Activated CD8-positive, alpha-beta memory T cell treated with anti-CD3 and anti-CD28 coated beads, Interleukin-2, amount 50 U/mL, for 1 hour (primary cell): ENCODE results near the gene IMMP2L.
A peak's percentile ranks its signal among the peaks of the same experiment; 100 is the strongest.
"Not testable (repeated sequence)": the region's sequence is repeated elsewhere in the genome, so short reads cannot be mapped to it uniquely, and the experiment has no call there.

ENCODE experiments used
- DNase-seq: peaks from one replicate; pipeline ENCODE4 v3.0.0-alpha.2; 2020; ENCODE audit errors: extremely low read depth

The IMMP2L gene

DNA sequence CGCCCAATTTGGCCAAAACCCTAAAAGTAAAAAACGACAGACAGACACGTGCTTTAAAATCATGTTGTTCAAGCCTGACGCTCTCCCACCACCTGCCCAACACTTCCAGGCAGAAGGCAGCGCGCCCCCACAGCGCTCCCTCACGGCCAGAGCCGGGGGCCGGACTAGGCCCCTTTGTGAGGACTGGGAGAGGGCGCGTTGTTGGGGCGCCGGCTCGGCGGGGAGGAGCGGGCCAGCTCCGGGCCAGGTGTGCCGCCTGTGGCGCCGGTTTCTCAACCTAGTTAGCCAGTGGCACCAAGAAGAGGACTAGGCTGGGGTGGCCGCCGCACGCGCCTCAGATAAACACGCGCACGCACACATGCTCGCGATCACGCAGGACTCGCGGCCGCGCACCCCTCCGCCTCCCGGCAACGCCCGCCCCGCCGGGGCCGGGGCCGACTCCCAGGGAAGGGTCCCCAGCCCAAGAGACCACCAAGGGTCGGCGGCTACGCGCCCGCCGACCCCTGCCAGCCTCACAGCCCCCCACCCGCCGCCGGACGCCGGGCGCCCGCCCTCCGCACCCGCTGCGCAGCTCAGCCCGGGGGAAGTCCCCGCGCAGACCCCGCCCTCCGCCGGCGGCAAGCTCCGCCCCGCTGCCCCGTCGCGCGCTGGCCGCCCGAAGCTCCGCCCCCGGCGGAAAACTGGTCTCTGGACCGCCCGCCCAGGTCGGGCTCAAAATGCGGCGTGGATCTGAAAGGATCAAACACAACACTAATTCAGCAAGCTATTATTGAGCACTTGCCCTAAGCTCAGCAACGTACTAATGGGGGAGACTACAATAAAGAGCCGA lies at the start of gene IMMP2L:
Gene IMMP2L (minus strand): TSS at position 589 of the 829 bp plus-strand sequence.
- DNase-seq: peak; percentile 55

DNA sequence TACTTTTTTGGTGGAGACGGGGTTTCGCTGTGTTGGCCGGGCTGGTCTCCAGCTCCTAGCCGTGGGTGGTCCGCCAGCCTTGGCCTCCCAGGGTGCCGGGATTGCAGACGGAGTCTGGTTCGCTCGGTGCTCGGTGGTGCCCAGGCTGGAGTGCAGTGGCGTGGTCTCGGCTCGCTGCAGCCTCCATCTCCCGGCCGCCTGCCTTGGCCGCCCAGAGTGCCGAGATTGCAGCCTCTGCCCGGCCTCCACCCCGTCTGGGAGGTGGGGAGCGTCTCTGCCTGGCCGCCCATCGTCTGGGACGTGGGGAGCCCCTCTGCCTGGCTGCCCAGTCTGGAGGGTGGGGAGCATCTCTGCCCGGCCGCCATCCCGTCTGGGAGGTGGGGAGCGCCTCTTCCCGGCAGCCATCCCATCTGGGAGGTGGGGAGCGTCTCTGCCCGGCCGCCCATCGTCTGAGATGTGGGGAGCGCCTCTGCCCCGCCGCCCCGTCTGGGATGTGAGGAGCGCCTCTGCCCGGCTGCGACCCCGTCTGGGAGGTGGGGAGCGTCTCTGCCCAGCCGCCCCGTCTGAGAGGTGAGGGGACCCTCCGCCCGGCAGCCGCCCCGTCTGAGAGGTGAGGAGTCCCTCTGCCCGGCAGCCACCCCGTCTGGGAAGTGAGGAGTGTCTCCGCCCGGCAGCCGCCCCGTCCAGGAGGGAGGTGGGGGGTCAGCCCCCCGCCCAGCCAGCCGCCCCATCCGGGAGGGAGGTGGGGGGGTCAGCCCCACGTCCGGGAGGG lies 47.4 kb upstream of the IMMP2L start:
- not testable (repeated sequence) for DNase-seq

DNA sequence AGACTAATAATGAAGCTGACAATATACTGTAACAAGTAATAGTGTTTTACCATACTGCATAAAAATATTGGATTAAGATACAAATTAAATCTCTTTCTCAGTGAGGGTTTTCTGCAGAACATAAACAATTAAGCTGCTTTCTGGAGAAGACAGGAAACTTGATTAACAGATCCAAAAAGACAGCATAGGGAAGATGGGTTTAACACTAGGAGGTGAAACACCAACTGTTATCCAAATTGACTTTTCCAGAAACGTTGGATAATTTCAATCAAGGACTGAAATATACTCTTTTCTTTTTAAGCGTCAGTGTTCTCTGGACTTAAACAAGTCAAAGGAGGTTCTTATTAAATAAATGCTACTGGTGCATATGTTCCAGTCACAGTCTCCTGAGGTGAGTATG lies 45.3 kb upstream of the IMMP2L start:
- DNase-seq: no peak

DNA sequence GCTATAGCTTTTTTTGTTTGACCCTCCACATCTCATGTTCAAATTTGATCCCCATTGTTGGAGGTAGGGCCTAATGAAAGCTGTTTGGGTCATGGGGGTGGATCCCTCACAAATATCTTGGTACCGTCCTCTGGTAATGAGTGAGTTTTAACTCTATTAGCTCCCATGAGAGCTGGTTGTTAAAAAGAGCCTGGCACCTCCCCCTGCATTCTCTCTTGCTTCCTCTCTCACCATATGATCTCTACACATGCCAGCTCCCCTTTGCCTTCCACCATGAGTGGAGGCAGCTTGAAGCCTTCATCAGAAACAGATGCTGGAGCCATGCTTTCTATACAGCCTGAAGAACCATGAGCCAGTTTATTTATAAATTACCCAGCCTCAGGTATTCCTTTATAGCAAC lies 43.0 kb upstream of the IMMP2L start:
- DNase-seq: no peak

GRCh38 chr7:111600091-111600490 lies 37.8 kb upstream of the IMMP2L start:
- no peak for DNase-seq

DNA sequence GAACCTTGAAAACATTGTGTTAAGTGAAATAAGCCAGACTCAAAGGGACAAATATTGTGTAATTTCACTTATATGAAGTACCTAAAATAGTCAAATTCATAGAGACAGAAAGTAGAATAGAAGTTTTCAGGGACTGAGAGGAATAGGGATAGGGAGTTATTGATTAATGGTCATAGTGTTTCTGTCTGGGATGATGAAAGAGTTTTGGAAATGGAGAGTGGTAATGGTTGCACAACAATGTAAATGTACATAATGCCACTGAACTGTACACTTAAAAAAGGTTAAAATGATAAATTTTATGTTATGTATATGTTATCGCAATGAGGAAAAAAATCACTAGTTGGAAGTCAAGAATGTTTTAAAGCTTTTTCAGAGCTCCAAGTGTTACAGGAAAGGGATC lies 33.5 kb upstream of the IMMP2L start:
- no peak for DNase-seq

DNA sequence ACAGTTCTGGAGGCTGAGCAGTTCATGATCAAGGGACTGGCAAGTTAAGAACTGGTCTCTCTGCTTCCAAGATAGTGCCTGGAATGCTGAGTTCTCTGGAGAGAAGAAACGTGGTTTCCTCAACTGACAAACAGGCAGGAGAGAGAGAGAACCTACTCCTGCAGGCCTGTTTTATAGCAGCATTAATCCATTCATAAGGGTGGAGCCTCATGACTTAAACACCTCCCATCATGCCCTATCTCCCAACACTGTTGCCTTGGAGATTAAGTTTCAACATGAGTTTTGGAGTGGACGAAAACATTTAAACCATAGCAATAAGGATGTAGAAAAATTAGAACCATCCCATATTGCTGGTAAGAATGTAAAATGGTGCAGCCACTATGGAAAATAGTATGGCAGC lies 32.3 kb upstream of the IMMP2L start:
- no peak for DNase-seq

- no peak for DNase-seq
These were observed 31.1 kb upstream of the IMMP2L start for GRCh38 chr7:111593343-111593742.

- no peak for DNase-seq
These were observed 25.8 kb upstream of the IMMP2L start for GRCh38 chr7:111588065-111588433.

DNA sequence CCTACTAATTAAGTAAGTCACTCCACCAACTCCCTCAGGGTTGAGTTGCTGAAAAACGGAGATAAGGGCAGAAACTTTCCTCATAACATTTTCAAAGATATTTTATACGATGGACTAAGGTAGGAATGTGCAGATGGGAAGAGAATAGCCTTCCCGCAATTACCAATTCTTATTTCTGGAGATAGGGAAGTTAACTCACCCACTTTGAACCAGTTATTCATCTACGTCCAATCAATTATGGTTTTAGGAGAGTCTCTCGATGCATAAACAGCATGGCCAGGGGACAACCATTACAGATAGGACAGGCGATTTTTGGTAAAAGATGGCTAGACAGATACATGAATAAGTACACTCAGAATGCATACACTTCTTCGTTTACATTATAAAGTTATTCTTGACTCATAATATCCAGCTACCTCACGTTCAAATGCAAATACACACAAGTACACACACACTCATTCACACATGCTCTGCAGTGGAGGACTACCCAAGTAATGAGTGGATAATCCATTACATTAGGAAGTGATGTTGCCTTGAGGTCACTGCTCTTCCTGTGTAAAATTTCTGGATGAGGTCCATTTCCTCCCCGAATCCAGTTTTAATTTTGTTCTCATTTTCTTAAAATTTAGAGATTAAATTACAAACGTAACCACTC lies 25.2 kb upstream of the IMMP2L start:
- DNase-seq: no peak

- no peak for DNase-seq
These were observed 24.6 kb upstream of the IMMP2L start for GRCh38 chr7:111586711-111587409.

GRCh38 chr7:111581784-111582488 lies 19.6 kb upstream of the IMMP2L start:
- DNase-seq: not testable (repeated sequence)

DNA sequence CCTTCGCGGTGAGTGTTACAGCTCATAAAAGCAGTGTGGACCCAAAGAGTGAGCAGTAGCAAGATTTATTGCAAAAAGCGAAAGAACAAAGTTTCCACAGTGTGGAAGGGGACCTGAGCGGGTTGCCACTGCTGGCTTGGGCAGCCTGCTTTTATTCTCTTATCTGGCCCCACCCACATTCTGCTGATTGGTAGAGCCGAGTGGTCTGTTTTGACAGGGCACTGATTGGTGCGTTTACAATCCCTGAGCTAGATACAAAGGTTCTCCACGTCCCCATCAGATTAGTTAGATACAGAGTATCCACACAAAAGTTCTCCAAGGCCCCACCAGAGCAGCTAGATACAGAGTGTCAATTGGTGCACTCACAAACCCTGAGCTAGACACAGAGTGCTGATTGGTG lies 18.9 kb upstream of the IMMP2L start:
- DNase-seq: not testable (repeated sequence)

- DNase-seq: no peak
These were observed 16.5 kb upstream of the IMMP2L start for GRCh38 chr7:111578754-111579153.

- no peak for DNase-seq
These were observed 9.4 kb upstream of the IMMP2L start for GRCh38 chr7:111571720-111572119.

DNA sequence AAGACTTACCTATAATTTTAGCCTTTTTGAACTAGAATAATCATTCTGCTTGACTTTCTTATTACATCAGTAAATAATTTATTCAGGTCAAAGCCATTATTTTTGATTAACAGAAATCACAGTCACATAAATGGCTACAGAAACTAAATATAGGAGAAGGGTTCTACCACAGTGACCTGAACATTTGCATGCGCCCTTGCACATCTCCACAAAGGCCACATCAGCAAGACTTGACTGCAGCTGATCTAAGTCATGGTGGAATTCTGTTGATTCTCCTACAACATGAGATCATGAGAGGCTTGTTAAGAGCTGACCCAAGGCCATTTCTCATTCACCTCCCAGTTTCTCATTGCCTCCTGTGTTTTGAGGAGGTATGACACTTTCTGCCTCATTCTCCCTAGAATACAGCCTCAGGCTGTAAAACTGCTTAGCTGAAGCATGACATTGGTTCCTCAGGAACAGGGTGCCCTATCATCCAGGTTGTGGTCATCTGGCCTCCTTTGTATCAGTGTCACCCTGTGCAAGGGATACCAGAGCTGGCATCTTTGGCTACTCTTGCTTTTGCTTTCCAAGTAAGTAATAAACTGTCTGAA lies 6.7 kb upstream of the IMMP2L start:
- DNase-seq: no peak

DNA sequence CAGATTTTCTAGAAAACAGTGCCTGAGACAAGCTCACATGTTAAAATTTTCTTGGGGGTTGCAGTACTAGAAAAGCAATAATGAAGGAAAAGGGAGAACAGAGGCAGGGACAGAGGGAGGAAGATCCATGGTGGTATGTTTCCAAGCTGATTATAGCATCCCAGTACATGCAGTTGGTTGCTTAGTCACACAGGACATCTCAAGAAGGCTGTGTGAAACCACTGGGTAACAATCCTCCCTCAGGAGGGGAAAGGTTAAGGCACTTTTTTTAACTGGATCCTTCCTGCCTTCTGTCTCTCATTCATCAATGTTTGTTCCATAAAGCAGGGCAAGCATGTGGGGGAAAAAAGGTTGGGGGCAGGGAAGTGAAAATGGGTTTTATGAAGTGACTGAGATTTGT lies 6.1 kb upstream of the IMMP2L start:
- DNase-seq: no peak

DNA sequence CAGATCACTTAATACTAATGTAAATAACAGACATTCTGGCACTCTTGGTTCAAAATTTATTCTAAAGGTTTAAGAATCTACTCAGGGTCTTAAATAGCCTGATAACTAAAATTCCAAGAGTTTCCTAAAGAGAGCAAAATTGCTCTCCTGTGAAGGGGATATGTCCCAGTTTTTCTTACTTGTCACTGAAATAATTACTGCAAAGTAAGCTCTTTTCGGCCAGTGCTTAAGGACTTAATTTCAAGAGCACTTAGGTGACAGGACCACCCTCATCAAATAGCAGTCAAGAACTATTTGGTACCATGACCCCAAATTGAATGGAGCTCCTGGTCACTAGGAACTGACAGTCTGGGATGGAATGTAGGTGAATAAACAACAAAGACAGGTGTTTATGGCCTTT lies 1.8 kb upstream of the IMMP2L start:
- no peak for DNase-seq

DNA sequence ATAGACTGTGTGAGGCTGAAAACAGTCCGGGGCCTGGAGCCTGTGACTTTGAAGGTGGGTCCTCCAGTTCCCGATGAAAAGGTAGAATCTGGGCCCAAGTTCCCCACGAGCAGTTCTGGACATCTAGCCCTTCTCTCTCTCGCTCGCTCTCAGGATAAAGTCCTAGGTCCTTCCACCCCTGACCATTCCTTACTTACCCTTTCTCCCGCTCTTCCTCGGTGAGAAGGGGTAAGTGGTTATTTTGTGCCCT lies 713 bp downstream of the IMMP2L start:
- DNase-seq: no peak

DNA sequence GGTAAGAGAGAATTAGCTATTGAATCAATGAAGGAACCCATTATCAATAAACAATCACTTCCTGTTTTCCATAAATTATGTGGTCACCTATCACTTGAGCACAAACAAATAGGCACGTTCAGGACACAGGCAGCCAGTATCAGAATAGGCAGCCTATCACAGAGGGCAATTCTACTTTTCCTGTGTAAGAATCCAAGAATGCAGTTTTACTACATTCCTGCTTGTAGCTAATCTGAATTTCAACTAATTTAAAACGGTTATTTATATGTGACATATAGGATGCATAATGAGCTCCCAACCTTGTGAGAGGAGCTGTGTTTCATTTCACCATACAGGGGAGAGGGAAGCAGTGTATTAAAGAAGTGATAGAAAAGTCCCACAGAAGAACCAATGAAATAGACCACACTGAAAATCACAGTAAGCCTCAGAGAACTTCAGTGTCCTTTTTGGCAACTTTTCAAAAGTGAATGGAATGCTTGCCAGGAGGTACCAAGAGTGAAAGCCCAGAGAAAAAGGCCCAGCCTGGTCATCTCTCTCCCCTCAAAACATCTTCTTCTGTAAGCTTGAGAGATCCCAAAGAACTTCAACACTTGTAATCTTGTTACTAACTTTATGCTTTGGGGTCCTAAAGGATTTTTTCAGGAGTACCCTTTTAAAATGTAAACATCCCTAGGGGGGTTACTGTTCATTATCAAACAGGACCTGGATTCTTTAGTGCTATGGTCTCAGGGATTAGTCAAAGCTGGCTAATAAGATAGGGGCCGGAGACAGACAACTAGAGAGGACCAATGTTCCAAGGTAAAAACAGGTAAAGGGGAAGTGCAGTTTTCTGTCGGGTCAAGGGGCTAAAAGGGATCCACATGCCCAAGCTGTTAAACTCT lies 1.3 kb downstream of the IMMP2L start:
- DNase-seq: no peak
